Ishikawa (cell line): ENCODE measurements around the gene PRR23C.

Source experiments
- CEBPB ChIP-seq: IDR thresholded peaks from 2 replicates; pipeline ENCODE4 v1.6.1; 2012
- CREB1 ChIP-seq: IDR thresholded peaks from 2 replicates; pipeline ENCODE4 v1.6.1; 2012; ENCODE audit warnings: low read depth
- EGR1 ChIP-seq: IDR thresholded peaks from 2 replicates; pipeline ENCODE4 v1.6.1; 2012
- EP300 ChIP-seq: IDR thresholded peaks from 2 replicates; pipeline ENCODE4 v1.6.1; 2012; ENCODE audit warnings: borderline replicate concordance
- FOXM1 ChIP-seq: IDR thresholded peaks from 2 replicates; pipeline ENCODE4 v1.6.1; 2012; ENCODE audit warnings: low read depth, borderline replicate concordance
- NFIC ChIP-seq: IDR thresholded peaks from 2 replicates; pipeline ENCODE4 v1.6.1; 2012
- RAD21 ChIP-seq: IDR thresholded peaks from 2 replicates; pipeline ENCODE4 v1.6.1; 2012; ENCODE audit warnings: low read depth
- TAF1 ChIP-seq: IDR thresholded peaks from 2 replicates; pipeline ENCODE4 v1.6.1; 2012; ENCODE audit warnings: low read depth, mild to moderate bottlenecking
- TCF12 ChIP-seq: IDR thresholded peaks from 2 replicates; pipeline ENCODE4 v1.6.1; 2012; ENCODE audit warnings: low read depth
- TEAD4 ChIP-seq: IDR thresholded peaks from 2 replicates; pipeline ENCODE4 v1.6.1; 2012
- YY1 ChIP-seq: IDR thresholded peaks from 2 replicates; pipeline ENCODE4 v1.6.1; 2012; ENCODE audit warnings: low read depth
- ZBTB7A ChIP-seq: IDR thresholded peaks from 2 replicates; pipeline ENCODE4 v1.6.1; 2012; ENCODE audit warnings: low read depth
- TF ChIP-seq, protein P1 (sequence below): IDR thresholded peaks from 2 replicates; pipeline ENCODE4 v1.6.1; 2012
- TF ChIP-seq, protein P2 (sequence below): IDR thresholded peaks from 2 replicates; pipeline ENCODE4 v1.6.1; 2012; ENCODE audit warnings: low read depth, mild to moderate bottlenecking

Gene PRR23C

DNA sequence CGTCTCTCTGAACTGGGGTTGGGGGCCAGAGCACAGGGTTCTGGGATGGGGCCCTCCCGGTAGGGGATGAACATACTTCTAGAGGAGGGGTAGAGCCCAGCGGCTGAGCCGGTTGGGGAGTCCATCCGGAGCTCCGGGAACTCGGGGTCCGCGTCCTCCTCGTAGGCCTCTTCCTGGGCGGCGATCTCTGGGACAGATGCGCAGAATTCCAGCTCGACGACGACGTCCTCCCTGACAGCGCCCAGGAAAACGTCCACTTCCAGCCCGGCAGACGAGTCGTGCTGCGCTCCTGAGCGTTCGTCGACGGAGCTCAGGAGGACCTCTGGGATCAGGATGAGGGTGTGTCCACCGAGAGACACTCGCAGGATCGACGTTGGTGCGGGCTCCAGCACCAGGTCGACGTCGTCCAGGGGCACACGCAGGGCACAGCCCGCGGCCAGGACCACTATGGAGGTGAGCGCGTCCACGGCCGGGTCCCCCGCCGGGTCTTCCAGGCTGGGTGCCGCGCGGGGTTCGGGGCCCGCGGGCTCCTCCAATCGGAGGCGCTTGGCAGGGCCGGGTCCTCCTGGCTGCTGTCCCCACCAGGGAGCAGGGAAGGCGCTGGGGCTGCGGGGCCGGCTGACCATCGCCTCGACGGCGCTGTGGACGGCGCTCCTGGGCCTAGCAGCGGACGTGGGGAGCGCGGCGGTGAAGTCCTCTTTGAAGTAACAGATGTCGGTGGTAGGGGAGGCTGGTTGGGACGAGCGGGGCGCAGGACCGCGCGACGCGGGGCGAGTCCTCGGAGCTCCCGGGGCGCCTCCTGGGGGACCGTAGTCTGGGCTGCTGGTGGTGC is 24.4 kb downstream of the PRR23C start:
- TF ChIP-seq RAD21, result no peak
- TF ChIP-seq, protein P1, sequence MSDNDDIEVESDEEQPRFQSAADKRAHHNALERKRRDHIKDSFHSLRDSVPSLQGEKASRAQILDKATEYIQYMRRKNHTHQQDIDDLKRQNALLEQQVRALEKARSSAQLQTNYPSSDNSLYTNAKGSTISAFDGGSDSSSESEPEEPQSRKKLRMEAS, result no peak
- TF ChIP-seq, protein P2, sequence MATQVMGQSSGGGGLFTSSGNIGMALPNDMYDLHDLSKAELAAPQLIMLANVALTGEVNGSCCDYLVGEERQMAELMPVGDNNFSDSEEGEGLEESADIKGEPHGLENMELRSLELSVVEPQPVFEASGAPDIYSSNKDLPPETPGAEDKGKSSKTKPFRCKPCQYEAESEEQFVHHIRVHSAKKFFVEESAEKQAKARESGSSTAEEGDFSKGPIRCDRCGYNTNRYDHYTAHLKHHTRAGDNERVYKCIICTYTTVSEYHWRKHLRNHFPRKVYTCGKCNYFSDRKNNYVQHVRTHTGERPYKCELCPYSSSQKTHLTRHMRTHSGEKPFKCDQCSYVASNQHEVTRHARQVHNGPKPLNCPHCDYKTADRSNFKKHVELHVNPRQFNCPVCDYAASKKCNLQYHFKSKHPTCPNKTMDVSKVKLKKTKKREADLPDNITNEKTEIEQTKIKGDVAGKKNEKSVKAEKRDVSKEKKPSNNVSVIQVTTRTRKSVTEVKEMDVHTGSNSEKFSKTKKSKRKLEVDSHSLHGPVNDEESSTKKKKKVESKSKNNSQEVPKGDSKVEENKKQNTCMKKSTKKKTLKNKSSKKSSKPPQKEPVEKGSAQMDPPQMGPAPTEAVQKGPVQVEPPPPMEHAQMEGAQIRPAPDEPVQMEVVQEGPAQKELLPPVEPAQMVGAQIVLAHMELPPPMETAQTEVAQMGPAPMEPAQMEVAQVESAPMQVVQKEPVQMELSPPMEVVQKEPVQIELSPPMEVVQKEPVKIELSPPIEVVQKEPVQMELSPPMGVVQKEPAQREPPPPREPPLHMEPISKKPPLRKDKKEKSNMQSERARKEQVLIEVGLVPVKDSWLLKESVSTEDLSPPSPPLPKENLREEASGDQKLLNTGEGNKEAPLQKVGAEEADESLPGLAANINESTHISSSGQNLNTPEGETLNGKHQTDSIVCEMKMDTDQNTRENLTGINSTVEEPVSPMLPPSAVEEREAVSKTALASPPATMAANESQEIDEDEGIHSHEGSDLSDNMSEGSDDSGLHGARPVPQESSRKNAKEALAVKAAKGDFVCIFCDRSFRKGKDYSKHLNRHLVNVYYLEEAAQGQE, result no peak

DNA sequence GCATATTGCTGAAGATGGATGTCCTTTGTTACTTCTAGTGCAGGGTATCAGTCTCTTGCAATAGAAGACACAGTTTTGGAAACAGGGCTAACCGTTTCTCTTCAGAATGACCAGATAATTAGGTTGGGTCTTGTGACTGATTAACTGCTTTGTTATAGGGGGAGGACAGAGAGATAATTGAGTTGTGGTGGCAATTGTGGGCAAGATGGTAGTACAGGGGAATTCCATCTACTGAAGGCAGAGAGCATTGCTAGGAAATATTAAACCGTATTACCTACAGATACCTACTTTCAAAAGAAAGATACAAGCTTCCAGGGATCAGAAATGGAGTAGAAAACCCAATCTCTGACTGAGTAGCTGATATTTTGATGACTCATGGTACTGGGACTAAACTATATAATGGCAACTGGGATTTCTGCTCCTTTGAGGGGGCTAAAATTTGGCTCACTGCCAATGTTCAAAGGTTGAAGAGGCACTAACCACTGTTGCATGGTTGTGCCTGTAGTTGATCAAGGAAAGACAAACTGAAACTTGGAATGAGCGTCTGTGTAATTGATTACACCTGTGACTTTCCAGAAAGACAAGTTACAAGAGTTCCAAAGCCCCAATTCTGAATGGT is 28.2 kb downstream of the PRR23C start:
- TF ChIP-seq ZBTB7A, result no peak
- TF ChIP-seq TEAD4, result no peak
- no peak for TF ChIP-seq CEBPB
- no peak for TF ChIP-seq CREB1
- TF ChIP-seq EP300, result no peak
- TF ChIP-seq RAD21, result no peak
- no peak for TF ChIP-seq TCF12
- TF ChIP-seq, protein P1, result no peak

DNA sequence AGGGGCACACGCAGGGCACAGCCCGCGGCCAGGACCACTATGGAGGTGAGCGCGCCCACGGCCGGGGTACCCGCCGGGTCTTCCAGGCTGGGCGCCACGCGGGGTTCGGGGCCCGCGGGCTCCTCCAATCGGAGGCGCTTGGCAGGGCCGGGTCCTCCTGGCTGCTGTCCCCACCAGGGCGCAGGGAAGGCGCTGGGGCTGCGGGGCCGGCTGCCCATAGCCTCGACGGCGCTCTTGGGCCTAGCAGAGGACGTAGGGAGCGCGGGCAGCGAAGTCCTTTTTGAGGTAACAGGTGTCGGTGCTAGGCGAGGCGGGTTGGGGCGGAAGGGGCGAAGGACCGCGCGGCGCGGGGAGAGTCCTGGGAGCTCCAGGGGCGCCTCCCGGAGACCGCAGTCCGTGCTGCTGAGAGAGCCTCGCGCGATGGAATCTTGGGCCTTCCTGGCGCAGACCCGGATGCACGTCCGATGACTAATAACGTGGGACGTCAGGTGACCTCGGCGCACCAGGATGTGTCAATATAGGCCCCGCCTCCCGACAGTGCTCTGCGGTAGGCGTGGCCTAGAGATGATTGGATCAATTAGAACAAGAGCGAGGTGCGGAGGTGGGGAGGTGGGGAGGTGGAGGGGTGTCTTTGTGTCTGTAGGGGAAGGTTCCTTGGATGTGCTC is 38.5 kb downstream of the PRR23C start, which contains the start of gene PRR23A:
PRR23A (minus strand) TSS at position 218 of the 666 bp plus-strand sequence; CDS start at position 218, 0 bp downstream.
- TF ChIP-seq, protein P2, result no peak
- TF ChIP-seq, protein P1, result no peak
- TF ChIP-seq CEBPB (no peak), RAD21 (no peak), EP300 (no peak), TAF1 (no peak), ZBTB7A (no peak), TCF12 (no peak), FOXM1 (no peak)

DNA sequence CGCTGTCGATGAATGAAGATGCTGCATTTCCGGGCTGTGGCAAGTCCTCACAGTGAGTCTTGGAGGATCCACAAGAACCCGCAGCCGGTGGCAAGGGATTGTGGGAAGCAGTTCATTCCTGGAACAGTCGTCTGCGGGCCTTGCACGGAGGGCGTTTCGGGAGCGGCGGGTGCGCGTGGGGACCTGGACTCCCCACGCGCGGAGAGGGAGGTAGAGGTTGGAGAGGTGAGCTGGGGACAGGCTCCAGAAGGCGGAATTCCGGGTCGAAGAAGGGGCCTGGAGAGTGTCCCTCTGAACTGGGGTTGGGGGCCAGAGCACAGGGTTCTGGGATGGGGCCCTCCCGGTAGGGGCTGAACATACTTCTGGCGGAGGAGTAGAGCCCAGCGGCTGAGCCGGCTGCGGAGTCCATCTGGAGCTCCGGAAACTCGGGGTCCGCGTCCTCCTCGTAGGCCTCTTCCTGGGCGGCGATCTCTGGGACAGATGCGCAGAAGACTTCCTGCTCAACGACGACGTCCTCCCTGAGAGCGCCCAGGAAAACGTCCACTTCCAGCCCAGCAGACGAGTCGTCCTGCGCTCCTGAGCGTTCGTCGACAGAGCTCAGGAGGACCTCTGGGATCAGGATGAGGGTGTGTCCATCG is 39.2 kb downstream of the PRR23C start:
- TF ChIP-seq TCF12 (no peak), FOXM1 (no peak), TEAD4 (no peak), YY1 (no peak), EGR1 (no peak), EP300 (no peak)
- TF ChIP-seq, protein P1, result no peak

DNA sequence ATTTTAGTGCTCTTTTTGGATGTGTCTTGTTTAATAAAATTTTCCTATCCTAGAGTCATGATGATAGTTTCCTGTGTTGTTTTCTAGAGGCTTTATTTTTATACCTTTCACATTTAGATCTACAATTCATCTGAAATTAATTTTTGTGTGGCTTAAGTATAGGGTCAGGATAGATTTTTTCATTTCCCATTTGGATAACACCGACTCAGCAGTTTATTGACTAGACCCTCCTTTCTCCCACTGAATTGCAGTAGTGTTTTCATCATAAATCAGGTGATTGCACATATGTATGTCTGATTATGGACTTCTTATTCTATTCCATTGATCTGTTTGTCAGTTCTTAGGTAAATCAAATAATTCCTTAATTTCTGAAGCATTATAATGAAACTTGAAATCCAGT is 49.0 kb downstream of the PRR23C start:
- TF ChIP-seq CREB1, result no peak
- TF ChIP-seq YY1, result no peak
- TF ChIP-seq TCF12, result no peak
- TF ChIP-seq NFIC, result no peak
- no peak for TF ChIP-seq EP300
- TF ChIP-seq, protein P2, result no peak
- TF ChIP-seq RAD21, result no peak
